Fibroblast of villous mesenchyme (primary cell): ENCODE results near the gene ATG4B. TPM values are rescaled to one million over a fixed set of nuclear protein-coding genes. Genes with fewer than 3 reads are reported as not detected.

Source experiments
- total RNA-seq: library from RNA; depleted of rRNA; stranded (reverse); fragments of >200 nt; gene quantifications from 2 replicates; pipeline ENCODE4 v1.2.3, GENCODE V29; 2012

The ATG4B gene
- total RNA-seq, 1 donor = 47.1 TPM

Other genes with a start within 250 kb of the ATG4B start
- 210 and 245 TPM in 2 replicates for gene STK25, start 129.1 kb upstream of the ATG4B start, total RNA-seq
- 42.2 and 54.0 TPM in 2 replicates for gene BOK, start 78.9 kb upstream of the ATG4B start, total RNA-seq
- 35.4 and 36.7 TPM in 2 replicates for gene THAP4, start 535 bp upstream of the ATG4B start, total RNA-seq
- 33.2 and 40.9 TPM in 2 replicates for gene DTYMK, start 49.1 kb downstream of the ATG4B start, total RNA-seq
- gene ING5, start 64.3 kb downstream of the ATG4B start, total RNA-seq = 13.2 and 21.2 TPM in 2 replicates
- gene D2HGDH, start 96.9 kb downstream of the ATG4B start, total RNA-seq = 13.4 and 18.0 TPM in 2 replicates
- gene GAL3ST2, start 139.1 kb downstream of the ATG4B start, total RNA-seq = under 0.01 and 0.43 TPM in 2 replicates
- not detected in 2 replicates for gene NEU4, start 171.5 kb downstream of the ATG4B start, total RNA-seq
- gene PDCD1, start 221.2 kb downstream of the ATG4B start, total RNA-seq = not detected in 2 replicates
- gene RTP5, start 232.0 kb downstream of the ATG4B start, total RNA-seq = not detected in 2 replicates